Mesodermal cell (in vitro differentiated cells): ENCODE measurements around the gene C4orf33.
A peak's percentile ranks its signal among the peaks of the same experiment; 100 is the strongest.

Experiments used
- H3K27ac ChIP-seq: 2 replicates; pipeline ENCODE4 v1.7.0; 2013; ENCODE audit warnings: mild to moderate bottlenecking, low read depth, low read length, moderate library complexity; ENCODE audit not compliant: severe bottlenecking
- H3K36me3 ChIP-seq: 2 replicates; pipeline ENCODE4 v1.7.1; 2013; ENCODE audit warnings: mild to moderate bottlenecking, low read length, moderate library complexity; ENCODE audit not compliant: control insufficient read depth, insufficient read depth
- H3K4me1 ChIP-seq: one replicate; pipeline ENCODE4 v1.7.1; 2013; ENCODE audit warnings: mild to moderate bottlenecking, low read length; ENCODE audit not compliant: insufficient read depth, control insufficient read depth, poor library complexity, severe bottlenecking
- H3K4me3 ChIP-seq: 2 replicates; pipeline ENCODE4 v1.7.0; 2013; ENCODE audit warnings: low read length, control low read depth, mild to moderate bottlenecking; ENCODE audit not compliant: insufficient read depth, poor library complexity, severe bottlenecking; ENCODE audit errors: extremely low read depth
- H3K9me3 ChIP-seq: 2 replicates; pipeline ENCODE4 v1.7.1; 2013; ENCODE audit warnings: mild to moderate bottlenecking, low read length, moderate library complexity; ENCODE audit not compliant: control insufficient read depth
- WGBS, 2 experiments: methylation state at CpG; one replicate each; pipeline ENCODE4 v1.1.5; 2013; ENCODE audit warnings: missing lambda C conversion rate in 2 of 2; ENCODE audit not compliant: insufficient coverage in 2 of 2; 5-methylcytosine and 5-hydroxymethylcytosine counted together

C4orf33 gene

DNA sequence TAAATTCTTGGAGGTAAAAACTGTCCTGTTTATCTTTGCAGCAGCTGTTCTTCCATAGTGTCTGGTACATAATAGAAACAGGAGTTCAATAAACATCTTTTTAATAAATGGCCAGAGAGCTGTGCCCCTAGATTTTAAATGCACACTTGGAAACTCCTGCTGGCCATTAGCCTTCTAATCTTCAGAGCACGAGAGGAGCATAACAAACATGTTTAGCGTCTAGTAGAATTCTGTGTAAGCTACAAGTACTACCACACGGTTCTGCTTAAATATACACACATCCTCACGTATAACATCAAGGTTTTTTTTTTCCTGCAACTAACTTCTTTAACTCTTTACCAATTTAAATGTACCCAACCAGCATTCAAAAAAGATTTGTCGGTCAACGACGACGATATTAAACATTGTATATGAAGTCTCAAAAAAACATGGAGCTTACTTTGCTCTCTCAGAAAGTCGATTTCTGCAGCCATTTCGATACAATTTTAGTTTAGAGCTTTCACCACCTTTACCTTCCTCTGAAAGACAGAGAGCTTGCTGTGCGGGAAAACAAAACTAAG lies 3.2 kb upstream of the C4orf33 start:
- Histone ChIP-seq H3K27ac (peak overlapping the region; percentile 98), H3K9me3 (no peaks in the 10 kb centered on the region), H3K4me3 (peak overlapping the region; percentile 67)

DNA sequence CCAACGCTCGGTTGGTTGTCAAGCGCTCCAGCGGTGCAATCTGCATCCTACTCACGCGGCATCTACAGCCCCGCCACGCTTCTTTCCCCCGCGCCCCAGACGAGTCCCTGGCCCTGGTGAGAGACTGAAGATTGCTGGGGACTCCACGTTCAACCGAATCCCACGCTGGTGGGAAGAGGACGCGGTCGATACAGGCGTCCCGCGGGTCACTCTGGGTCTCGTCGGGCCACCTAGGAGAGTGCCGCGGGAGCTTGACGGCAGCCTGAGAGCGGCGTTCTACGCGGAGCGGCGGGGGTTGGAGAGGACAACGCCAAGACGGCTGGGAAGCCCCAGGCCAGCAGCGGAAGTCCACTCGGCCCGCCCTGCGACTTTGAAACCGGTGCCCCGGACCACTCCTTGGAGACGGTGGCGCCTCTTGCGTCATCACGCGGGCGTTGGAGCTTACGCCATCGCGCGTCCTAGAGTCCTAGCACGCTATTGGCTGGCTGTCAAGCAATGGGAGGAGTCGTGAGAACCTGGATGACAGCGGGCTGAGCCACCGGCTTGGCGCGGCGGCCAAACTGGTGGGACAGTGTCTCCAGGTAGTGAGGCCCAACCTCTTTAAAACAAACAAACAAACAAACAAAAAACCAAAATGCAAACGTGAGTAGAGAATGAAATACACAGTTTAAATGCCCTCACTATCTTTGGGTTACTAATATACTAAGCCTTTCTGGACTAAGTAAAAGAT lies 2.6 kb upstream of the C4orf33 start, which contains the start of gene SCLT1:
Gene SCLT1 (minus strand): TSS at position 349 of the 730 bp plus-strand sequence. CDS start 436 bp downstream, outside the sequence.
- 0% methylated on average over 38 to 51 of the region's 57 CpGs for WGBS, 2 experiments
- Histone ChIP-seq H3K27ac (peak within 1 kb of the TSS; percentile 98), H3K4me1 (no peaks in the 10 kb centered on the region), H3K9me3 (no peaks in the 10 kb centered on the region), H3K36me3 (no peaks in the 10 kb centered on the region), H3K4me3 (peak within 1 kb of the TSS; percentile 67)

More for the DNA sequence above, 3.2 kb upstream of the C4orf33 start:
- no peaks in the 10 kb centered on the region for H3K4me1 ChIP-seq
- 0 to 1% methylated on average over 8 to 11 of the region's 11 CpGs for WGBS, 2 experiments
- no peaks in the 10 kb centered on the region for H3K36me3 ChIP-seq

DNA sequence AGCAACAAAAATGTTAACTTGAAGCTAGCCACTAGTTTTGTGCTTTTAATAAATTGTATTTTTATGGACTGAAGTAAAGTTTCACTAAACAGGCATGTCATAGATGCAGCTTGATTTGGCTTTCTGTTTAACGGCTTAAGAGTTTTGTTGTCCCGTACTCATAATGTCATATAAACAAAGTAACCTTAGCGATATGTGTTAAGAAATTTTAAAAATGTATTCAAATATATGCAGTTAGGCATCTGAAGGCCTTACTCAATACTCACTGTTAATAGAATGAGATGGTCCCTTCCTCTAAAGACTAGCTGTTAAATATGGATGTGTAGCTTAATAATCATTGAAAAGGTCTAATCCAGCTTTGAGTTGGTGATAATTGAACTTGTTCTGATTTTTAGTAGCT lies 1.6 kb upstream of the C4orf33 start:
- Histone ChIP-seq H3K4me3 (no peak overlapping the region), H3K27ac (no peak overlapping the region), H3K9me3 (no peaks in the 10 kb centered on the region), H3K36me3 (no peaks in the 10 kb centered on the region), H3K4me1 (no peaks in the 10 kb centered on the region)
- WGBS, 2 experiments = no CpG with 5 or more reads among the region's 3 CpGs

- no peak overlapping the region for H3K27ac ChIP-seq
- no peak overlapping the region for H3K4me3 ChIP-seq
- H3K36me3 ChIP-seq = no peaks in the 10 kb centered on the region
- H3K9me3 ChIP-seq = no peaks in the 10 kb centered on the region
- H3K4me1 ChIP-seq = no peaks in the 10 kb centered on the region
Observed at GRCh38 chr4:129098531-129099001, 2.6 kb downstream of the C4orf33 start.

DNA sequence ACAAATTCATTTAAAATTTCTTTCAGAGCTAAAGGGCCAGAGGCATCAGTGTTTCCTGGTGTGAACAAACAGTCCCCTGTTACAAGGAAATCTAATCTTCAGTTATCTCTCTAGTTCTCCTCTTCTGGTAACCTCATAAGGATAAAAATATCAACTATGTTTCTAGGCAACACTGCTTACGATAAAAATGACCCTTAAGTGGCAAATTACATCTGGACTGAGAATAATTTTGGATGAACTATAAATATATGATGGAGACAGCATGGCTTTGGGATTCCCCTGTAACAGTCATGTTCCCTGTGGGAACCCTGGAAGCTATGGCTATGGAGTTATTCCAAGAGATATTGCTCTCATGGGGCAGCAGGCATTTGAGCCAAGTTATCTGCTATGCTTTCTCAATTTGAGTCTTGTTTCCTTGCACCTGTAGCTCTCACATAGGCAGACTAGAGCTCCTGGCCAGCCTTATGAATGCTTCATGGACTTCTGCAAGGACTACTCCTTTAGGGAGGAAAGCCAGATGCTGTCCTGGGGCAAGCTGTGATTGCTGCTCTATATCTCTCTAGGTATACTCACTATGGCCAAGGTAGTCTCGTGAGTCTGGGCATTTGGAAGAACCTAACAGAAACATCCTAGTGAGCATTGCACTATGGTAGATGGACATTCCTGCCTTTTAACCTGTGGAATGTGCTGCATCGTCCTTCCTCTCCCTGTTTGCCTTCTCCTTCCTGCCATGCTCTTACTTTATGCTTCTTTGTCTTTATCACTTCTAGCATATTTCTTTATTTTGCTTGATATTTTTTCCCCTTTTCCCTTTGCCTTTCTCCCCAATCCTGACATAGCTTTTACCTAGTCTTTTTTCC lies 14.2 kb downstream of the C4orf33 start:
- Histone ChIP-seq H3K36me3 (no peaks in the 10 kb centered on the region), H3K4me1 (no peaks in the 10 kb centered on the region), H3K27ac (no peak overlapping the region), H3K4me3 (no peak overlapping the region), H3K9me3 (no peaks in the 10 kb centered on the region)
- WGBS, 2 experiments = 76 to 90% methylated on average over 2 to 3 of the region's 3 CpGs

DNA sequence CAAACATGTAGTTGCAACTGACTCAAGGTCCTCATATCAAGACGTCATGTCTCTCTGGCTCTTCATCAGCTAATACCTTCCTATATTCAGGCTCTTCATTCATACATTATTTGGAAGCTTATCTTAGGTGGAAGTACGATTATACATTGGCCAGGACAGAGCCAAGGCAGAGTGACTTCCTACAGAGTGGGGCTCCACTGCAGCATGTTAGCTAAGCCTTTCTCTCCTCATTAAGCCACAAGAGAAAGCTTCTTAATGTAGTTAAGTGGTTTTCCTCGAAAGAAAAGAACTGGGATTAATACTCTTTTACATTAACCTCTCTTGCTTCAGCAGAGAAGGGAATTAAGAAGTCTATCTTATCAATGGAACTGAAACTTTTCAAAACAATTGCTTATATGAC lies 15.0 kb downstream of the C4orf33 start:
- Histone ChIP-seq H3K4me3 (no peak overlapping the region), H3K9me3 (no peaks in the 10 kb centered on the region), H3K36me3 (no peaks in the 10 kb centered on the region), H3K4me1 (no peaks in the 10 kb centered on the region), H3K27ac (no peak overlapping the region)
- no CpG with 5 or more reads among the region's 3 CpGs for WGBS, 2 experiments

- no peaks in the 10 kb centered on the region for H3K36me3 ChIP-seq
- no peak overlapping the region for H3K4me3 ChIP-seq
- no peaks in the 10 kb centered on the region for H3K4me1 ChIP-seq
- no peaks in the 10 kb centered on the region for H3K9me3 ChIP-seq
- H3K27ac ChIP-seq = no peak overlapping the region
Observed at GRCh38 chr4:129111919-129112318, 16.0 kb downstream of the C4orf33 start.

GRCh38 chr4:129113434-129113833 lies 17.5 kb downstream of the C4orf33 start:
- H3K9me3 ChIP-seq = no peaks in the 10 kb centered on the region
- H3K36me3 ChIP-seq = no peaks in the 10 kb centered on the region
- H3K4me1 ChIP-seq = no peaks in the 10 kb centered on the region
- no peak overlapping the region for H3K27ac ChIP-seq
- no peak overlapping the region for H3K4me3 ChIP-seq
- whole genome bisulfite sequencing, 2 experiments = no CpG with 5 or more reads among the region's 1 CpG

GRCh38 chr4:129113919-129114318 lies 18.0 kb downstream of the C4orf33 start:
- H3K4me1 ChIP-seq = no peaks in the 10 kb centered on the region
- H3K9me3 ChIP-seq = no peaks in the 10 kb centered on the region
- no peak overlapping the region for H3K27ac ChIP-seq
- no peaks in the 10 kb centered on the region for H3K36me3 ChIP-seq
- WGBS, 2 experiments = no CpG with 5 or more reads among the region's 1 CpG
- no peak overlapping the region for H3K4me3 ChIP-seq

GRCh38 chr4:129117705-129118104 lies 21.8 kb downstream of the C4orf33 start:
- WGBS, 2 experiments = 87 to 91% methylated on average over 3 to 5 of the region's 5 CpGs
- no peak overlapping the region for H3K4me3 ChIP-seq

More at GRCh38 chr4:129117705-129118104, 21.8 kb downstream of the C4orf33 start:
- no peaks in the 10 kb centered on the region for H3K4me1 ChIP-seq
- no peaks in the 10 kb centered on the region for H3K36me3 ChIP-seq
- H3K27ac ChIP-seq = no peak overlapping the region
- no peaks in the 10 kb centered on the region for H3K9me3 ChIP-seq
